GDM1 (cell line): ENCODE data around the gene PTCHD1.

Experiments used
- DNase-seq: peaks from one replicate; lab custom pipeline; 2025; lab: John Stamatoyannopoulos, UW

The PTCHD1 gene

GRCh38 chrX:23398570-23398969, 63.9 kb downstream of the PTCHD1 start:
- DNase-seq, result no peak

- no peak for DNase-seq
Observed at GRCh38 chrX:23403849-23404248, 69.2 kb downstream of the PTCHD1 start.

- no peak for DNase-seq
Observed at GRCh38 chrX:23422912-23423311, 88.3 kb downstream of the PTCHD1 start.

- DNase-seq, result no peak
Observed at GRCh38 chrX:23434356-23434884, 99.8 kb downstream of the PTCHD1 start.

- DNase-seq, result no peak
Observed at GRCh38 chrX:23435108-23435507, 100.5 kb downstream of the PTCHD1 start.

- no peak for DNase-seq
Observed at GRCh38 chrX:23435575-23435974, 100.9 kb downstream of the PTCHD1 start.

- no peak for DNase-seq
Observed at GRCh38 chrX:23436875-23437274, 102.2 kb downstream of the PTCHD1 start.

GRCh38 chrX:23451266-23451665, 116.6 kb downstream of the PTCHD1 start:
- no peak for DNase-seq
